ENCODE measurements around the gene GGACT. TPM values are rescaled to one million over a fixed set of nuclear protein-coding genes. Genes with fewer than 3 reads are reported as not detected.

GGACT gene
- total RNA-seq, 4 donors from 2014 or later = 1.9 to 8.7 (median 5.6) TPM

- H3K4me3 ChIP-seq (replicated peaks in 1 of 3) = no peak overlapping the region
These were observed 12.3 kb upstream of the GGACT start for GRCh38 chr13:100600915-100601314.

GRCh38 chr13:100600461-100600860 is 11.9 kb upstream of the GGACT start:
- no peaks in the 10 kb centered on the region for H3K4me1 ChIP-seq
- H3K4me3 ChIP-seq (replicated peaks in 1 of 3) = no peak overlapping the region
- no peaks in the 10 kb centered on the region for H3K36me3 ChIP-seq
- TF ChIP-seq POLR2A (IDR thresholded peaks at IDR 0.05) = no peak
- no peak for TF ChIP-seq CTCF (IDR thresholded peaks at IDR 0.05)
- intact Hi-C loops (cut with DNase I) = no loop called here
- WGBS, 2 donors = 97 to 98% methylated on average over 6 of the region's 6 CpGs
- no peaks in the 10 kb centered on the region for H3K9me3 ChIP-seq
- DNase-seq = no peak
- no peak overlapping the region for H3K27ac ChIP-seq
- H3K27me3 ChIP-seq = no peaks in the 10 kb centered on the region

More at GRCh38 chr13:100600915-100601314, 12.3 kb upstream of the GGACT start:
- WGBS, 2 donors = 48 to 50% methylated on average over 6 of the region's 6 CpGs
- no peaks in the 10 kb centered on the region for H3K27me3 ChIP-seq
- intact Hi-C loops (cut with DNase I) = no loop called here
- TF ChIP-seq POLR2A (IDR thresholded peaks at IDR 0.05) (no peak), CTCF (IDR thresholded peaks at IDR 0.05) (no peak)
- H3K4me1 ChIP-seq = no peaks in the 10 kb centered on the region
- H3K36me3 ChIP-seq = no peaks in the 10 kb centered on the region
- H3K9me3 ChIP-seq = no peaks in the 10 kb centered on the region
- DNase-seq = peak; percentile 9
- no peak overlapping the region for H3K27ac ChIP-seq

GRCh38 chr13:100597253-100597652 is 8.7 kb upstream of the GGACT start:
- Histone ChIP-seq H3K36me3 (no peaks in the 10 kb centered on the region), H3K27ac (no peak overlapping the region), H3K27me3 (no peaks in the 10 kb centered on the region), H3K4me1 (no peaks in the 10 kb centered on the region), H3K4me3 (replicated peaks in 1 of 3) (no peak overlapping the region), H3K9me3 (no peaks in the 10 kb centered on the region)
- 85 to 88% methylated on average over 3 to 4 of the region's 4 CpGs for WGBS, 2 donors
- no peak for DNase-seq
- TF ChIP-seq POLR2A (IDR thresholded peaks at IDR 0.05) (no peak), CTCF (IDR thresholded peaks at IDR 0.05) (no peak)
- intact Hi-C loops (cut with DNase I) = no loop called here

GRCh38 chr13:100596516-100596915 is 7.9 kb upstream of the GGACT start:
- no peak for TF ChIP-seq CTCF (IDR thresholded peaks at IDR 0.05)
- TF ChIP-seq POLR2A (IDR thresholded peaks at IDR 0.05) = no peak
- Histone ChIP-seq H3K36me3 (no peaks in the 10 kb centered on the region), H3K4me3 (replicated peaks in 1 of 3) (no peak overlapping the region), H3K27ac (no peak overlapping the region), H3K4me1 (no peaks in the 10 kb centered on the region), H3K9me3 (no peaks in the 10 kb centered on the region), H3K27me3 (no peaks in the 10 kb centered on the region)
- no peak for DNase-seq
- intact Hi-C loops (cut with DNase I) = no loop called here
- 84 to 89% methylated on average over 2 of the region's 2 CpGs for WGBS, 2 donors

- no peak overlapping the region for H3K27ac ChIP-seq
- H3K4me3 ChIP-seq (replicated peaks in 1 of 3) = no peak overlapping the region
- 67% methylated on average over 4 of the region's 4 CpGs for WGBS, 2 donors
- no peaks in the 10 kb centered on the region for H3K9me3 ChIP-seq
- intact Hi-C loops (cut with DNase I) = no loop called here
- no peaks in the 10 kb centered on the region for H3K36me3 ChIP-seq
- H3K4me1 ChIP-seq = no peaks in the 10 kb centered on the region
- no peaks in the 10 kb centered on the region for H3K27me3 ChIP-seq
- TF ChIP-seq CTCF (IDR thresholded peaks at IDR 0.05) = no peak
- no peak for TF ChIP-seq POLR2A (IDR thresholded peaks at IDR 0.05)
- DNase-seq = no peak
These were observed 6.1 kb upstream of the GGACT start for GRCh38 chr13:100594731-100595130.

All from thyroid gland (tissue), 4 donors.